Uterus (tissue), 4 donors: ENCODE measurements around the gene HECW1. TPM values are rescaled to one million over a fixed set of nuclear protein-coding genes. Genes with fewer than 3 reads are reported as not detected.
"Not testable (repeated sequence)": the region's sequence is repeated elsewhere in the genome, so short reads cannot be mapped to it uniquely, and the experiment has no call there.

Source experiments
- DNase-seq, 2 donors: peaks; one replicate each; pipeline ENCODE4 v3.0.0-alpha.2; 2019 to 2020
- H3K27ac ChIP-seq, 2 donors: fragments of 200-600 bp; sonication (generic); 1 replicate in 1 of 2; 2 replicates in 1 of 2; pipeline ENCODE4 v1.5.1; 2016 to 2018
- H3K27me3 ChIP-seq, 2 donors: fragments of 200-600 bp; sonication (generic); one replicate each; pipeline ENCODE4 v1.5.1; 2018 to 2019; ENCODE audit warnings: control low read depth in 1 of 2
- H3K36me3 ChIP-seq, 2 donors: fragments of 200-600 bp; sonication (generic); one replicate each; pipeline ENCODE4 v1.5.1; 2019; ENCODE audit warnings: control low read depth in 1 of 2
- H3K4me1 ChIP-seq, 2 donors: fragments of 200-600 bp; sonication (generic); one replicate each; pipeline ENCODE4 v1.5.1; 2018 to 2019; ENCODE audit warnings: control low read depth in 1 of 2
- H3K4me3 ChIP-seq, 2 donors: fragments of 200-600 bp; sonication (generic); 1 replicate in 1 of 2; 2 replicates in 1 of 2; pipeline ENCODE4 v1.5.1; 2018 to 2019; ENCODE audit warnings: mild to moderate bottlenecking in 1 of 2
- H3K9me3 ChIP-seq, 2 donors: fragments of 200-600 bp; sonication (generic); one replicate each; pipeline ENCODE4 v1.5.1; 2019; ENCODE audit warnings: control low read depth in 1 of 2
- POLR2A ChIP-seq, 2 donors: fragments of 450-650 bp; IDR thresholded peaks; one replicate each; pipeline ENCODE4 v1.6.1; 2016; ENCODE audit warnings: antibody characterized with exemption in 2 of 2, mild to moderate bottlenecking in 1 of 2, moderate library complexity in 1 of 2
- intact Hi-C: fragments of 100-400 bp; cut with DNase I; formaldehyde crosslinking; loops from one replicate; pipeline ENCODE4 v1.15.1; 2023; ENCODE audit warnings: low total_unique reads
- total RNA-seq, 4 donors: library from RNA; depleted of rRNA in 3 of 4; stranded (reverse); fragments of >200 nt in 3 of 4; gene quantifications; one replicate each; pipeline versions ENCODE4 v1.1.0 to v1.2.4, GENCODE V29; 2014 to 2023
- TF ChIP-seq, protein P1 (sequence below), 4 experiments: fragments of 200-600 bp in 2 of 4; fragments of 450-650 bp in 2 of 4; sonication (generic) in 2 of 4; IDR thresholded peaks; one replicate each; pipeline ENCODE4 v1.5.1; 2016 to 2019; ENCODE audit warnings: antibody characterized with exemption in 4 of 4, mild to moderate bottlenecking in 2 of 4, moderate library complexity in 1 of 4
- donor health status: DM: yes; HTN: yes; CAD: no.

HECW1 gene
- total RNA-seq, 4 donors from 2014 or later: 0.28 TPM; not detected in 3

DNA sequence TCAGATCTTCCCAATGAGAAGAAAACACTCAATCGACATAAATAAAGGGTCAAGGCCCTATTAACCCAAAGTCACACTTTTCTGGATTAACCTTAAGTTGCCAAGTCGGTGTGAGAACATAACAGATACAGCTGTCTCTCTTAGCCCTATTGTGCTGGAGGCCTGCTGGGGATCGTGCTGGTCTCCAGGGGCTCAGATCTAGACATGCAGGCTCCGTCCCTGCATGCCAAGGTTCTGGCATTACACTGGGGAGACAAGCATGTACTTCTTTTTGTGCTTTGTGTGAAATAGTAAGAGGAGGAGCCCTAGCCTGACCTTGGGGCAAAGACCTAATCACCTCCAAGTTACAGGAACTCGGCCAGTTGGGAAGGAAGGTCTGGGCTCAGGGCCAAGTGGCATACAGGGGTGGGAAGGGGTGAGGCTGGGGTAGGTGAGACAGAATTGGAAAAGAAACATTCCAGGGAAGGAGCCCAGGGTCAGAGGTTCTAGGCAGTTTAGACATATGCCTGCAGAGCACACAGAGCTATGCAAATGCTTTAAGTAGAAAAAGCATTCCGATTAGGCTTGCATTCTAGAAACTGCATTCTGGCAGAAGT, 216.4 kb downstream of the HECW1 start:
- H3K4me3 ChIP-seq: no peak overlapping the region
- intact Hi-C loops: no loop called here
- DNase-seq: no peak
- no peaks in the 10 kb centered on the region for H3K27me3 ChIP-seq
- H3K36me3 ChIP-seq: no peaks in the 10 kb centered on the region
- H3K4me1 ChIP-seq: no peaks in the 10 kb centered on the region
- TF ChIP-seq, protein P1, sequence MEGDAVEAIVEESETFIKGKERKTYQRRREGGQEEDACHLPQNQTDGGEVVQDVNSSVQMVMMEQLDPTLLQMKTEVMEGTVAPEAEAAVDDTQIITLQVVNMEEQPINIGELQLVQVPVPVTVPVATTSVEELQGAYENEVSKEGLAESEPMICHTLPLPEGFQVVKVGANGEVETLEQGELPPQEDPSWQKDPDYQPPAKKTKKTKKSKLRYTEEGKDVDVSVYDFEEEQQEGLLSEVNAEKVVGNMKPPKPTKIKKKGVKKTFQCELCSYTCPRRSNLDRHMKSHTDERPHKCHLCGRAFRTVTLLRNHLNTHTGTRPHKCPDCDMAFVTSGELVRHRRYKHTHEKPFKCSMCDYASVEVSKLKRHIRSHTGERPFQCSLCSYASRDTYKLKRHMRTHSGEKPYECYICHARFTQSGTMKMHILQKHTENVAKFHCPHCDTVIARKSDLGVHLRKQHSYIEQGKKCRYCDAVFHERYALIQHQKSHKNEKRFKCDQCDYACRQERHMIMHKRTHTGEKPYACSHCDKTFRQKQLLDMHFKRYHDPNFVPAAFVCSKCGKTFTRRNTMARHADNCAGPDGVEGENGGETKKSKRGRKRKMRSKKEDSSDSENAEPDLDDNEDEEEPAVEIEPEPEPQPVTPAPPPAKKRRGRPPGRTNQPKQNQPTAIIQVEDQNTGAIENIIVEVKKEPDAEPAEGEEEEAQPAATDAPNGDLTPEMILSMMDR (IDR thresholded peaks at IDR 0.05): no peak
- no peak for TF ChIP-seq POLR2A (IDR thresholded peaks at IDR 0.05)
- H3K9me3 ChIP-seq: no peaks in the 10 kb centered on the region
- H3K27ac ChIP-seq: no peak overlapping the region

DNA sequence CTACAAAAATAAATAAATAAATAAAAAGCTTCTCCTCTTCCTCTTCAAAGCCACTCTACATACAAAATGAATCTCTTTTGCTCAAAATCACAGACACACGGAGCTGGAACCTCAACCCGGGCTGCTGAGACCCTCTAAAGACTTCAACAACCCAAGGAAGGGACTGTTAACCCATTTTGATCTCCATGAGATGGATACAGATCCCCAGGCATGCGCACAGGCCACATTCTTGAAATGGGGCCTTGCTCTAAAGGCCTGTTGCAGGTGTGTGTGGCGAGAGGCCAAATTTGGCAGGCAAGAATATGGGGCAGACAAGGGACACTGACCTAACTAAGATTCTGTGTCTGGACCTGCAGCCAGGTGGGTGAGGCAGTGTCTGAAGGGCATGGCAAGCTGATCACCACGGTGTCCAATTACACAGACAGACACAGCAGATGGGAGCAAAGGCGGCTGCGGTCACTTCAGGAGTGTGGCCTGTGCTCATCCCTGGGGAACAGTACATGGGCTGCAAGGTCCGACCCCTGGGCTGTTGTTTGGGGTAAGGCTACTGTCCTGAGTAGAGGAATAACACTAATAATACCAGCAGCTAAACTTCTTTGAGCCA, 219.8 kb downstream of the HECW1 start:
- TF ChIP-seq, protein P1 (IDR thresholded peaks at IDR 0.05): no peak
- no peak for TF ChIP-seq POLR2A (IDR thresholded peaks at IDR 0.05)
- no peak overlapping the region for H3K4me3 ChIP-seq
- no peaks in the 10 kb centered on the region for H3K36me3 ChIP-seq
- H3K9me3 ChIP-seq: no peaks in the 10 kb centered on the region
- no peaks in the 10 kb centered on the region for H3K4me1 ChIP-seq
- DNase-seq: no peak
- H3K27ac ChIP-seq: no peak overlapping the region
- H3K27me3 ChIP-seq: no peaks in the 10 kb centered on the region
- intact Hi-C loops: no loop called here

DNA sequence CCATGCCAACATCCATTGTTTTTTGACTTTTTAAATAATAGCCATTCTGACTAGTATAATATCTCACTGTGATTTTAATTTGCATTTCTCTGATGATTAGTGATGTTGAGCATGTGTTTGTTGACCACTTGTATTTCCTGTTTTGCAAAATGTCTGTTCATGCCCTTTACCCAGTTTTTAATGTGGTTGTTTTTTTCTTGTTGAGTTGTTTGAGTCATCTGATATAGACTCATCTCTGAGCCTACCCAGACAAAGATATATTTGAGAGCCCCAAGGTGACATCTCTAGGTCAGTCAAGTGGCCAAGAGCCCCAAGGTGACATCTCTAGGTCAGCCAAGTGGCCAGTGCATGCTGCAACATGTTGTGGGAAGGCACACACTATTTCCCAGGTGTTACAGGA, 224.7 kb downstream of the HECW1 start:
- H3K9me3 ChIP-seq: no peaks in the 10 kb centered on the region
- intact Hi-C loops: no loop called here
- H3K27ac ChIP-seq: no peak overlapping the region
- TF ChIP-seq, protein P1 (IDR thresholded peaks at IDR 0.05): no peak
- no peak for TF ChIP-seq POLR2A (IDR thresholded peaks at IDR 0.05)
- H3K36me3 ChIP-seq: no peaks in the 10 kb centered on the region
- no peak for DNase-seq
- no peaks in the 10 kb centered on the region for H3K27me3 ChIP-seq
- H3K4me1 ChIP-seq: no peaks in the 10 kb centered on the region
- no peak overlapping the region for H3K4me3 ChIP-seq

DNA sequence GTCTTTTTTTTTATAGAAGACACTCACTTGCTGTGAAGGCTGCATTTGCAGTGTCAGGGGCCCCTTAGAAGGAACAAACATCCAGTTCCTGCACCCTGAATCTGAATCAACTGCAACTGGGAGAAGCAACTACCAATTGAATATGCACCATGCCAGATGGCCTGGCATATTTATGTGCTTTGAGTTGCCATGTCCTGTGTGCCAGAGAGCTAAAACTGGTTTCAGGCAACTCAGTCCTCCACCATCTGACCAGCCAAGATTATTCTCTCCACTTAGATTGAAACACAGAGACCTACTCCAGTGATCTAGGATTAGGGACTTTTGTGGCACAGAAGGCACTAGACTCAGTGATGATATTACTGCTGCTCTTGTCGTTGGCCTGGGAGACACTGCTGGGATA, 225.4 kb downstream of the HECW1 start:
- H3K9me3 ChIP-seq: no peaks in the 10 kb centered on the region
- TF ChIP-seq, protein P1 (IDR thresholded peaks at IDR 0.05): no peak
- no peak for TF ChIP-seq POLR2A (IDR thresholded peaks at IDR 0.05)
- no peak overlapping the region for H3K27ac ChIP-seq
- H3K27me3 ChIP-seq: no peaks in the 10 kb centered on the region
- no peaks in the 10 kb centered on the region for H3K4me1 ChIP-seq
- intact Hi-C loops: no loop called here
- no peak for DNase-seq
- no peaks in the 10 kb centered on the region for H3K36me3 ChIP-seq
- no peak overlapping the region for H3K4me3 ChIP-seq

DNA sequence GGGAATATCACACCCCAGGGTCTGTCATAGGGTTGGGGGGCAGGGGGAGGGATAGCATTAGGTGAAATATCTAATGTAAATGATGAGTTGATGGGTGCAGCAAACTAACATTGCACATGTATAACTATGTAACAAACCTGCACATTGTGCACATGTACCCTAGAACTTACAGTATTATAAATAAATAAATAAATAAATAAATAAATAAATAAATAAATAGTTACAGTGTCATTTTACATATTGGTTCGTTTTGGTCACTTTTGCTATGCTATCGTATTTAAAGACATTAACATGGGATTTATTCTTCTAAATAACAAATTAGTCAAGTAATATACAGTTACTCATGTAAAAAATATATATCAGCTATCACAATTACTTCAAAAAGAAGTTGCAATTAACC, 228.7 kb downstream of the HECW1 start:
- TF ChIP-seq, protein P1 (IDR thresholded peaks at IDR 0.05): no peak
- no peak for TF ChIP-seq POLR2A (IDR thresholded peaks at IDR 0.05)
- DNase-seq: no peak

DNA sequence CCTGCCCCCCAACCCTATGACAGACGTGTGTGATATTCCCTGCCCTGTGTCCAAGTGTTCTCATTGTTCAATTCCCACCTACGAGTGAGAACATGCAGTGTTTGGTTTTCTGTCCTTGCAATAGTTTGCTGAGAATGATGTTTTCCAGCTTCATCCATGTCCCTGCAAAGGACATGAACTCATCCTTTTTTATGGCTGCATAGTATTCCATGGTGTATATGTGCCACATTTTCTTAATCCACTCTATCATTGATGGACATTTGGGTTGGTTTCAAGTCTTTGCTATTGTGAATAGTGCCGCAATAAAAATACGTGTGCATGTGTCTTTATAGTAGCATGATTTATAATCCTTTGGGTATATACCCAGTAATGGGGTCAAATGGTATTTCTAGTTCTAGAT, 231.0 kb downstream of the HECW1 start:
- H3K36me3 ChIP-seq, H3K9me3 ChIP-seq, DNase-seq, H3K4me3 ChIP-seq, H3K27ac ChIP-seq, H3K27me3 ChIP-seq, intact Hi-C loops, H3K4me1 ChIP-seq: not testable (repeated sequence)

More for the DNA sequence above, 228.7 kb downstream of the HECW1 start:
- Histone ChIP-seq H3K4me3 (no peak overlapping the region), H3K36me3 (no peaks in the 10 kb centered on the region), H3K27me3 (no peaks in the 10 kb centered on the region), H3K27ac (no peak overlapping the region), H3K9me3 (no peaks in the 10 kb centered on the region), H3K4me1 (no peaks in the 10 kb centered on the region)
- intact Hi-C loops: no loop called here

DNA sequence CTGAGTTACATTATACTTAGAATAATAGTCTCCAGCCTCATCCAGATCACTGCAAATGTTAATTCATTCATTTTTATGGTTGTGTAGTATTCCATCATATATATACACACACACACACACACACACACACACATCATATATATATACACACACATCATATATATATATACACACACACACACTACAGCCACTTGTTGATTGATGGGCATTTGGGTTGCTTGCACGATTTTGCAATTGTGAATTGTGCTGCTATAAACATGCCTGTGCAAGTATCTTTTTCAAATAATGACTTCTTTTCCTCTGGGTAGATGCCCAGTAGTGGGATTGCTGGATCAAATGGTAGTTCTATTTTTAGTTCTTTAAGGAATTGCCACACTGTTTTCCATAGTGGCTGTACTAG, 233.2 kb downstream of the HECW1 start:
- intact Hi-C loops, H3K4me1 ChIP-seq: not testable (repeated sequence)

More for the DNA sequence above, 233.2 kb downstream of the HECW1 start:
- H3K4me3 ChIP-seq, H3K36me3 ChIP-seq, H3K9me3 ChIP-seq, H3K27ac ChIP-seq, DNase-seq, H3K27me3 ChIP-seq: not testable (repeated sequence)
